IPS-11a (cell line): Measurements from ENCODE around the gene G6PC3.
"Not testable (repeated sequence)": the region's sequence is repeated elsewhere in the genome, so short reads cannot be mapped to it uniquely, and the experiment has no call there.

Source experiments
- H3K4me3 ChIP-seq: one replicate; pipeline ENCODE4 v1.5.1; 2013; ENCODE audit warnings: low read depth, low read length, control low read depth

G6PC3 gene

GRCh38 chr17:44105941-44106340, 35.4 kb downstream of the G6PC3 start:
- no peak overlapping the region for H3K4me3 ChIP-seq

GRCh38 chr17:44106801-44107200, 36.3 kb downstream of the G6PC3 start:
- H3K4me3 ChIP-seq, result no peak overlapping the region

GRCh38 chr17:44108440-44109311, 38.1 kb downstream of the G6PC3 start:
- H3K4me3 ChIP-seq, result no peak overlapping the region

- H3K4me3 ChIP-seq, result no peak overlapping the region
These were observed 38.7 kb downstream of the G6PC3 start for GRCh38 chr17:44109312-44109630.

- no peak overlapping the region for H3K4me3 ChIP-seq
These were observed 39.6 kb downstream of the G6PC3 start for GRCh38 chr17:44110011-44110686.

- H3K4me3 ChIP-seq, result no peak overlapping the region
These were observed 40.5 kb downstream of the G6PC3 start for GRCh38 chr17:44110823-44111633.

GRCh38 chr17:44111777-44112176, 41.2 kb downstream of the G6PC3 start:
- no peak overlapping the region for H3K4me3 ChIP-seq

GRCh38 chr17:44112284-44113280, 42.0 kb downstream of the G6PC3 start:
- no peak overlapping the region for H3K4me3 ChIP-seq

GRCh38 chr17:44113382-44113781, 42.8 kb downstream of the G6PC3 start:
- H3K4me3 ChIP-seq, result no peak overlapping the region

GRCh38 chr17:44113868-44114840, 43.6 kb downstream of the G6PC3 start:
- no peak overlapping the region for H3K4me3 ChIP-seq

DNA sequence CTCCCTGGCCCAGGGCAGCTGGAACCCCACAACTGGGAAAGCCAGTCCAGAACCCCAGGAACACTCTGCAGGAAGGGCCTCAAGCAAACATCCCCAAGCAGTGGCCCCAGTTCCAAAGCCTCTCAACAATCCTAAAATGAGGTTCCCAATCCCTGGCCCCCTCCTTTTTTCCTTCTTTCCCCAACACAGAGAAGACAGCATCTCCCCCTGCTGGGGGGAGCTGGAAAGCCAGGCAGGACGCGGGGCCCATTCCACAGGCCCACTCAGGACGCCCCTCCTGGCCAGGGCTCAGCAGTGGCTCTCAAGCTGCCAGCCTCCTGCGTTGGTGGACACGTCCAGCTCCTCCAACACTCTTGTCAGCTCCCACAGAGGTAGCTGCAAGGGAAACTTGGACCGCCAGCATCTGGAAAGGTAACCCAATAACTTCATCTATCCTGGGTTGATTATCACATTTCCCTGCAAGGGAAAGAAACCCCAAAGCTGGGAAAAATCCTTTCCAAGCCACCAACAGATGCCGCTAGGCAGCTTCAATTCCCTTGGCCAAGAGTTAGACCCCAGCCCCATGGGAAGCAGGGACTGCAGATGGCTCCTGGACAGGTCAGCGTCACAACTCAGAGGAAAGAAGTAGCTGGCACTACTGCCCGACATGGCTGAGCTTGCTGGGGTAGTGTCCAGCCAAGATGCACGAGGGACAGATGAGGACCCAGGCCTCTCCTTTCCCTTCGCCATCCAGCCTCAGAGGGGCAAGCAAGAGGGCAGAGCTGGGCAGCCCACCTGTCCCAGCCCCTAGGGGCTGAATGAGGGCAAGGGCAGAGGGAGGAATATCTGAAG, 45.3 kb downstream of the G6PC3 start:
- H3K4me3 ChIP-seq, result no peak overlapping the region

DNA sequence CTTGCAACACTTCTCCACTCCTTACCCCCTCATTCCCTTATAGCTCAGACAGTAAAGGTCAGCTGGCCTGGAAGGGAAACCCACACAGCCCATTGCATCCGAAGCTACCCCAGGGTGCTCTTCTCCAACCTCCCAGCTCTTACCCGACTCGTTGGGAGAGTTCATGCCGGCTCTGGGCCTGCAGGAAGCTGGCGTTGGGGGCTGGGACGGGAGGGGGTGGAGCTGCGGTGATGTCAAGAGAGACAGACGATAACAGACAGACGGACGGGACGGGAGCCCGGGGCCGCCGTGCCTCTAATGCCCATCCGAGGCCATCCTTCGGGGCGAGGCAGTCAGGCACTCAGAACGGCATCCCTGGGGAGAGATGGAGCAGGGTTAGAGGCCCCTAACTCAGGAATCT, 46.8 kb downstream of the G6PC3 start:
- no peak overlapping the region for H3K4me3 ChIP-seq

DNA sequence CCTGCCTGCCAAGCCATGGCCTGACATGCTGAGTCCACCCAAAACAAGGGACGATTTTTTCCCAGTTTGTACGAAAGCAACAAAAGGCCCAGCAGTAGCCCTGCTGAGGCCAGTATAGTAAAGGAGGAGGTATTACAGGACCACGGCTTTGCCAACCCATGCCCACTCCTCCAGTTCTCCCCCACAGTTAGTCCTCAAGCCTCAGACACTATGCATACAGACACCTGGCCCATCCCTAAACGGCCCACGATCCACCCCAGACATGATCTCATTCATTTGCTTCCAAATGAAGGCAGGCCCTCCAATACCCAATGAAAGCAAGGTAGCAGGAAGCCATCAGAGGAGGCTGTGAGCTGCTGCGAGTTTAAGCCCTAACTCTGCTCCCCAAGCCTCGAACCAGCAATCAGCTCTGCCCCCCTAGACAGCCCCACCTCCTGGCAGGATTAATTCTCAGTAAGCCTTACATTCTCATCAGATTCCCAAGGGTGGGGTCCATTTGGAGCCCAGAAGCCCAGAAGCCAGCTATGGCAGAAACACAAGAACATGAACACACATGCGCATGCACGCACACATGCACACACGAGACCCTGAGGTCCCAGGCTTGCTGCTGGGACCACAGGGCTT, 48.0 kb downstream of the G6PC3 start:
- H3K4me3 ChIP-seq, result no peak overlapping the region

- H3K4me3 ChIP-seq, result no peak overlapping the region
These were observed 48.5 kb downstream of the G6PC3 start for GRCh38 chr17:44119062-44119461.

- H3K4me3 ChIP-seq, result no peak overlapping the region
These were observed 49.3 kb downstream of the G6PC3 start for GRCh38 chr17:44119798-44120197.

GRCh38 chr17:44120281-44120680, 49.7 kb downstream of the G6PC3 start:
- not testable (repeated sequence) for H3K4me3 ChIP-seq

DNA sequence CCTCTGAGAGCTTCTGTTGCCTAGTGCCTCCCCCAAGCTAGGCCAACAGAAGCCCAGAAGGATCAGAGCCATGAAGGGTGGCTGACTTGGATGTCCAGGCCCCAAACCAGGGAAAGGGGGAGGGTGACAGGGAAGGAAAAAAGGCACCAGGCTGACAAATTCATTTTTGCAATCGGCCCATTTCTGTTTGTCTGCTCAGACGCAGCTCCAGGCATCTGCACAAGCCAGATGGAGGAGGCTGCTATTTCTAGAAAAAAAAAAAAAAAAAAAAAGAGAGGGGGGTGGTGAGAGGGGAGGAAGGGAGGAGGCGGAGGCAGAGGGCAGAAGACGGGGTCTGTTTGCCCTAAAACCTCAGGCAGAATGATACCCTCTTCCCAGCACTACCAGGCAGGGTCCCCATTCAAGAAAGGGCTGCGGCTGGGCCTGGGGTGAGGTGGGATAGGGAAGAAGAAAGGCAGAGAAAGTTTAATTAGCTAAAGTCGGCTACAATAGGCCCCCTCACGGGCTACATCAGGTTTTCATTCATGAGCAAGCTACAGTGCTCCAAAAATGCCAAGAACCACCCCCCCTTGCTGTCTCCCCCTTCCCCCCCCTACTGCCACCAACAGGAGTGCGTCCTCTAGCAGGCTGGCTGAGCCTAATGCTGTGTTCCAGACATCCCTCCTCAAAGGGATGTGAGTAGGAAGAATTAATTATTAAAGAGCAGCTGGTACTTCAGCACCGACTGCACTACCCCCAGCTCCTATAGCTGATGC, 50.5 kb downstream of the G6PC3 start:
- no peak overlapping the region for H3K4me3 ChIP-seq
